HG02943 (cell line): ENCODE results near the gene SLC8A3.

Experiments used
- ATAC-seq: cut with Tn5 transposase; IDR thresholded peaks from one replicate; pipeline ENCODE4 v1.9.1; 2021; ENCODE audit warnings: mild to moderate bottlenecking, low read depth, moderate library complexity; ENCODE audit not compliant: unreplicated experiment

SLC8A3 gene

DNA sequence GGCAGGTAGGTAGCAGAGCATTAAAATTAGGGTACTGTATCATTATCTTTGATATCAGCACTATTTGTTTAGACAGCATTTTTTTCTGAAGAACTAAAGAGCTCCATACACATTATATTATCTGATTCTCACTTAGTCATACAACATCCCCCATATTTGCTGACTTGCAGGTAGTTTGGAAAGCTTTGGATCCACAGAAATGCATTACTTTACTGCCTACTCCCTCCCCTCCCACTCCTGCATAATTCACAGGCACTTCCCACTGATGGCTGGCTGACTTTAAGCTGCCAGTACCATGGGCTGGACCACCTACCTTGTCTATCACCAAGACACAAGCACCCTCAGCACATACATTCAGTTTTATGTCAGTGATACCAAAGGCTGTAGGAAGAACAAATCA is 110.4 kb downstream of the SLC8A3 start:
- no peak for ATAC-seq

DNA sequence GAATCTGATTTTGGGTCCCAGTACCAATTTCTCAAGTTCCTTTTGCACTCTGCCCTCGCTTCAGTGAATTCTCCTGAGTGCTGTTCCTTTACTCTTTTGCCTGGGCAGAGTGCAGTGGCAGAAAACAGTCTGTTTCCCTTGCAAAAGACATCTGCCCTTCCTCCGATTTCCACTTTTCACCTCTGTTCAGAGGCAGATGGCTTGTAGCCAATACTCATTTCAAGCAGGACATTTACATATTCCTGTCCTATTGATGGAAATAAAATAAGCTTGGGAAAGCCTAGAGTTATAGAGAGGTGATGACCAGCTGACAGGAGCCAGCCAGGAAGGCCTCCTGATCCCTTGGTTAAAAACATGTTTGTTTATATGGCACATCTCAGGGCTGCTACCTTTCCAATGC is 111.0 kb downstream of the SLC8A3 start:
- ATAC-seq = no peak

DNA sequence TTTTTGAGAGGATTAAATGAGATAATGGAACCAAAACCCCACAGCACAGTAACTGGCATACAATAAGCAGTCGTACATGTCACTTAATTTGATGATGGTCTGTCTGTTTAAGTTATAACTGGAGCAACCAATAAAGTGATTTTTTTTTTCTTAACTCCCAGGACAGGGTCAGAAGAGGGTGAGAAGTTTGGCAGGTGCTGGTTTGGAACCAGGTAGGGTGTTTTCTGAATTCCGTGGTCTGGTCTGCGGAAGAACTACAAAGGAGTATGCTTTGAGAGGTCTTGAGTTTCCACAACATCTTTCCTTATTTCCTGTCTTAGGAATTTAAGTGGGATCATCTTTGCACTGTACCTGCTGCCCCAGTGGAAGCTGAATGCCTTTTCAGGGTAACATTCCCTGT is 111.7 kb downstream of the SLC8A3 start:
- ATAC-seq = no peak

DNA sequence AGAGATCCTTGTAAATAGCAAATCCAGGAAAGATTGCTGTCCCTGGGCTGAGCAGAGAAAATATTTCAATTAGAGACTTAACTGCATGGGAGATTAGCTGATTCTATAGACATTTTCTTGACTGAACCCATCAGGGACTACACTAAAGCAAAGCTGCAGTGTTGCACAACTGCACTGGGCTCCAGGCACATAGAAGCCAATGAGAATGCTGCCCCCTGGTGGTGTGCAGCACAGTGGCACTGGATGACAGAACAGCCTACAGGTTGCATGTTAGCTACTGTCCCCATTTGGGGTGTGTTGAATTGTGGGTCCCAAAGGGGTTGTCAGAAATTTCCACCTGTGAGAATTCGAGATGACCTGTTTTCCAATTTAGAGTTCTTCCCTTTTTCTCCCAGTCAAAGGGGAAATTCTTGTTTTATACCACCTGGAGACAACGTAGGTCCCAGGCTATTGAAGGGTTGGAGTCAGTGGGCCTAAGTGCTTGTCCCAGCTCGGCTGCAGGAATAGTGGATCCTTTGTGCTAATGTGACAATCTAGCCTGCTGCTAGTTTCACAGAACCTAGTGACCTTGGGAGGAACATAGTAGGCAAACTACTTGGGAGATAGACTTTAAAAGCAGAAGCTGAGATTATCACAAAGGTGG is 114.7 kb downstream of the SLC8A3 start:
- no peak for ATAC-seq

DNA sequence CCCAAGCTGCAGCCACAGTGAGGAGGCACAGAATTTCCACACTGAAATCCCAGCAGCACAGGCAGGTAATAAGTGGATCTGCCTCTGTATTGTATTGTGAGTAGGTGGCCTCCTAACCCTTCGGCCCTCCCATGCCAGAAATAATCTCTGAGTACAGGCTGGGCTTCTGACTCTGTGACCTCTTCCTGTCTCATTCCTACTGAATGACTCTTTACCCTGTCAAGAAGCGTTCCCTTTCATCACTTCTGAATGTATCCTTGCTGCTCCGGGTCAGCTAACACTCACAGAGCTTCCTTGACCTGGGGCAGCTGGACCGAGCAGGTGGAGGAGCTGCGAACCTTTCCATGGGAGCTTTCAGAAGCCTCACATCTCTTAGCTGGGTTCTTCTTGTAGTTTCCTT is 119.6 kb downstream of the SLC8A3 start:
- ATAC-seq = no peak

DNA sequence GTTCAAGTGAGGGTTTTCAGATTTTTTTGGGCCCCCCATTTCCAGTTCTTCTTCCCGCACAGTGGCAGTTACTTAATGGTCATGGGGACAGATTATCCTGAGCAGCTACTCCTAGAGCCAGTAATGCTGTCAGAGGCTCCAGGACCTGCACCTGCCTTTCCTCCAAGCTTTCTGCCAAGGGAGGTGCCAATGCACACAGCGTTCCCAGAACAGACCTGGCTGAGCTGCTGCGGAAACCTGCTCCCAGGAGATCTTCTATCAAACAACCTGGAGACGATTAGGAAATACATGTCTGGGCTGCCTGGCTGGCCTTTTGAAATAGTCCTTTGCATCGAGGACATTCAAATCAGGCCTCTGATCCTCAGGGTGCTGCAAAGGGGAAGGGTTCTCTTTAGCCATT is 120.9 kb downstream of the SLC8A3 start:
- ATAC-seq = no peak

DNA sequence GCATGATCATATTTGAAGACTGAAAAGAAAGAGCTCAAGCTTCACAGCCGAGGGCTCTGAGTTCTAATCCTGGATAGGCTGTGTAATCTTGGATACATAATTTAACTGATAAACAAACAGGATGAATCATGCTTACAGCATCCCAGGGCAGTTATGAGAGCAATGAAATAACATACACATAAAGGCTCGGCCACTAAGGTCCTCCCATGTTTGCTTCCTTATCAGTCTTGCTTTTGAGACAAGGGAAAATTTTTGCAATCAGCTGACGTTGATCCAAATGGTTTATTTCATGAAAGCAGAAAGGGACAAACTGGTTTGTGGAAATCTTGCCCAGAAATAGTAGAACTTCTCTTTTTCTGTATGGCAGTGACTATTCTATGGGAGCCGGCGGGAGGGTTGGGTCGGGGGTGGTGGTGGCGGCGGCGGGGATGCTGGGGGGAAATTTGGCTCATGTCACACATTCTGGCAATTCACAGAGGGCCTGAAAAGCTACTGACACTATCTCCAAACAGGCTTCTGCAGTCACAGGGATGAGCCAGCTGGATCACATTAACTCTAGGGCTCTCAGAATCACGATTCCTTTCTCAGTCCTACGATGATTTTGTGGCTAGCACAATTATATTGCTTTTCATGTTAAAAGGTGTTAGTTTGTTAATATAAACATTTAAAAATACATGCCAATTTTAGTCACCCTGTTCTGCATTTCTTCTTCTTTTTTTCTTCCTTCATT is 124.5 kb downstream of the SLC8A3 start:
- ATAC-seq = no peak

DNA sequence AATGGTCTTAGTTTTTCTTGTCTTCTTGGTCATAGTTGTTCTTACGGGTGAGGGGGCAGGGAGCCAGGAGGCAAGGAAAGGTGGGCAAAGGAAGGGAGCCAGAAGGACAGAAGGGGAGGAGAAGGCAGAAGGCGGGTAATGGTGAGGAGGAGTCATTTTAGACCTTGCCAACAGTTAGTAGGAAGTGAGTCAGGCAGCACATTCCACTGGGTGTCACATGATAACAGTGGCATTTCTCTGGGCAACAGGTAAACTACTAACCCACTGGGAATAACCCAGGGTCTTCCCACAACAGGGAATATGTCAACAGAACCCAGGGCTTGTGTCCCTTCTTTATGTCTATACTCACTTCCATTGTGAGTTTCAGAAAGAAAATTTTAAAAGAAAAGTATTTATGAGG is 127.6 kb downstream of the SLC8A3 start:
- ATAC-seq = no peak

DNA sequence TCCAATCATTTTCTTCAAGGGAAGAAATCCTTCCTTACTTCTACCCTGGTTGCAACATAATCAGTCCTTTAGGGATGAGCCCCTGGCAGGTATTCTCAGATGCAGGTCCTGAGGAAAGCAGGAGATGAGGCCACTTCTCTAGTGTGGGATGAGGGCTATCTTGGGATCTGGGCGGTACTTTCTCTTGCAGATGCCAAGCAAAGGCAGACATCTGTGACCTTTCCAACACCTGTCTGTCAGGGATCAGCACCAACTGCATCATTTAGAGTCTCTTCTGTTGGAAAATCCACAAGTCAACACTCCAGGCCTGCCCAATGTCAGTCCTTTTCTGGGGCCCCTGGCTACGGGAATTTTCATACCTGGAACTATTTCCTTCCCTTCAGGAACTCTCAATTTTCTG is 129.2 kb downstream of the SLC8A3 start:
- ATAC-seq = no peak

DNA sequence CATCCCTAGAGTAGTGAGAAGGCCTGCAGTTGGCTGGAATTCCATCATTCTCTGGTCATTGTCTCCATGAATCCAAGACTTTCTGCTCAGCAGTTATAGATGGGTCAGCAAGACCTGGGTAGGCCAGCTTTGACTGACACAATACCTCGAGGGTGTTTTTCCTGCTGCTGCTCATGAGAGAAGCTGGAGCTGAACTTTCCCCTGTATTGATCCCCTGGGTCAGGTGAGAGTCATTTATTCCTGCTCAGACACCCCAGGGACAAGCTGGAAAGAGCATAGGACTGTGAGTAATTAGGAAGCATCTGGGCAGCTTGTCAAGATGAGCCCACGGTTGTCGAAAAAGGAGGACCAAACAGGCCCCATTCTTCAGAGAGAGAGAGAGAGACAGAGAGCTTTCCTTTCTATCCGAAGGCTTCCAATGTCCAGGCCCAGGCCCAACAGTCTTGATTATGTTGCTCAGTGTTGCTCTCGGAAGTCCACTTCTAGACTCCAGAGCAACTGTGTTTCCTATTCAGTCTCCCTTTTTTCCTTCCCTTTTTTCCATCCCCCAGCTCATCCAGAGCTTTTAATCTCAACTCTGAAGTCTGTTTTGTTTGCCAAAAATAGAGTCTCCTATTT is 131.1 kb downstream of the SLC8A3 start:
- no peak for ATAC-seq

DNA sequence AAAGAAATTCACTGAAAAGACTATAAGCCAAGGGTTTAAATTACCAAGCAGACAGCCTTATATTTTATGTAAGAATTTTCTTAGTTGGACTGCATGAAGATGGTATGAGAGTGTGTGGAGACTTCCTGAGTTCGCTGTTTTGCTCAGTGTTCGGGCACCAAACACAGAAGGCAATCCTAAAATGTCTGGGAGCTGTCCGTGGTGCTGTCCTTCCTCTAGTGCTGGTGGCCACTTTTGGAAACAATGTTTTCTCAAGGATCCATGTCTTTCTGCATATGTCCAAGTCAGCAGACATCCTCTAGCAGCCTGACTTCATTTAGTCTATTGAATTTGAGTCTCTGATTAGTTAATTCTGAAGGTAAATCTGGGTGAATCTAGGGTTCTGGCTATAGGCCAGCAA is 135.8 kb downstream of the SLC8A3 start:
- no peak for ATAC-seq

DNA sequence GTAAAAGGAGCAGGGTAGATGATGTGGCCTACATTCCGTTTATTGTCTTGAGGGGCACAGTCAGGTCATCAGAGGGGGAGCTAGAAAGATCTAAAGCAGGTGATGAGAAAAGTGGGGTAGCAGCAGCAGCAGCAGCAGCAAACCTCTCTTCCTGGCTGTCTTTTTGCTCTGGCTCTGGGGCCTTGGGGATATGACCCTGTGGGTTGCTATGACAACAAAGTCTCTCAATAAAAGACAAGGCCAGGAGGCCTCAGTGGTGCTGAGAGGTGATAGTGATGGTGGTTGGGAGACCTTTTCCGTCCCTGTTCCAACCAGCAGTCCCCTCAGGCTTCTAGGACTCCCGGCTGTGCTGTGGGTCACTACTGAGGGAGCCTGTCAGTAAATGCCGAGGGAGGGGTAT is 138.6 kb downstream of the SLC8A3 start:
- ATAC-seq = no peak

DNA sequence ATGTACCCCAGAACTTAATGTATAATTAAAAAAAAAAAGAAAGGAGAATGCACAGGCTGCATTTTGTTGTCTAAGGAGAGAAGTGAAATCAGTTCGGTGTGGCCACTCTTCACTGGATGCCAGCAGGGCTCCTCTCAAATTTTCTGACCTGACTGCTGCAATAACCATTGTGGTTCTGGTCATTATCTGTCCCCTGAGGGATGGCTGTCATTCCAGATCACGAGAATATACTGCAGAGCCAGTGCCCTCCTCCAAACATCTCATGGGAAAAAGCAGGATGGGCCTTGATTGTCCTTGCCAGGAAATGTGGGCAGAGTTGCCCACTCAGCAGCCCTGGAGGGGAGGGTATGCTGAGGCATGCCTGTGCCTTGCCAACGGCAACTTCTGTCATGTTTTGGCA is 139.1 kb downstream of the SLC8A3 start:
- no peak for ATAC-seq

DNA sequence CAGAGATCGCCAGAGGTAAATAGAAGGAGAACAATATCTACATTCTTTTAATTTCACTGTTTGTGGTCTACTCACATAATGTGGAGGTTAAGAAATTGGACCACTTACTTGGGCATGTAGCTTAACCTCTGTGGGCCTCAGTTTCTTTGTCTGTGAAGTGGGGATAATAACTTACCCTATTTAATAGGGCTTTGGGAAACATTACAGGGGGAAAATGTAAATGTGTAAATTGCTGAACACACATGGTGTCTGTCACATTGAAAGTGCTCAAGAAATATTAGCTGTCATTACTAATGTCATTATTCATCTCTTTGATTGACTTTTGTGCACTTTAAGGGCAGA is 140.5 kb downstream of the SLC8A3 start:
- ATAC-seq = no peak

DNA sequence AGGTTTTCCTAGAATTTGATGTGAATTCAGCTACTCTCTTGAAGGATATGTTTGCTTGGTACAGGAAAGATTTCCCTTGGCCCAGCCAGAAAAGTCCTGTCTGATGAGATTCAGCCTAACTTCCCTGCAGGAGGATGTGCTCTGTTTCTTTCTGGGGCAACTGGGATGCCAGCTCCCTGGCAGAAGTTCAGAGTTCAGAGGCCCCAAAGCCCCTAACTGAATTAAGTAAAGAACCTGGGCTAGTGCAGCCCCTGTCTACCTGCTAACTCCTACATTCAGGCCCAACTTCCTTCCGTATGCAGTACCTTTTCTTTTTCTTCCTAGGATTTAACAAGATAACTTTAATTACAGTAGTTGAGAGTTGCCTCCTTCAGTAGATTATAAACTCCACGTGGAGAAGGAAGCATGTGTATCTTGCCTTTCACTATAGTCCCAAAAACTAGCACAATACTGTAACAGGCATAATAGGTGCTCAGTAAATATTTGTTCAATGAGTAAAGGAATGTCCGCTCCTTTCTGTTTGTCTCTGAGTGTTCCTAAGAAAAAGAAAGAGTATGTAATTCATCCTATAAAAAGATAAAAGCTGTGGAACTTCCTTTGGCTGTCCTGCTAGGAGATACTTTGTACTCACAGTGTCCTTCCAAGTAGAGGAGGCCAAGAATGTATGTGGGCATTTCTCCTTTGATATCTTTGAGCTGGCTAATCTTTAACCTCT is 141.0 kb downstream of the SLC8A3 start:
- ATAC-seq = no peak

DNA sequence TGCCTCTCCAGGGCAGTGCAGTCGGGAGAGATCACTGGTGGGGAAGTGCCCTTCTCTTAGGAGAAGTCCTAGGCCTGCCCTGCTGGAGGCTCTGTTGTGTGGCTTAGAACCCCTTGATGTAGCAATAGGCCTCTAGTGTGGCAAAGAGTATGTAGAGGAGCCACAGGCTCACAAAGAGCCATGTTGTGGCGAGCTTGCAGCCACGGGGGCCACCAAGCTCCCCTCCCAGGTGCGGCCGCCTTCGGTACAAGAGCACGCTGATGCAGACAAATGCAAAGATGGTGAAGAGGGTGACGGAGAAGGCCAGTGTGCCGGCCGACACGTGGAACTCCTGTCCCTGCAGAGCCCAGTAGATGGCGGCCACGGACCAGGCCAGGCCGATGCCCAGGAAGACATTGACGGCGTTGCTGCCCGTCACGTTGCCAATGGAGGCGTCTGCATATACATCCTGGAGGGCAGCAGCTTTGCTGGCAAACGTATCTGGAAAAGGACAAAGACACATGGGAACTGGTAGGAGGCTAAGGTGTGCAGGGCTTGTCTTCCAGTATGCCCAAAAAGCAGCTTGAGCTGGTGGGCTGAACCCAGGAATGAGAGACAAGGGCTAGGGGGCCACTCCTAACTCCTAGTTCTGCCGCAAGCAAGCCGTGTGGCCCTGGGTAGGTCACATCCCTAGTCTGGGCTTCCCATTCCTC is 142.8 kb downstream of the SLC8A3 start:
- no peak for ATAC-seq

DNA sequence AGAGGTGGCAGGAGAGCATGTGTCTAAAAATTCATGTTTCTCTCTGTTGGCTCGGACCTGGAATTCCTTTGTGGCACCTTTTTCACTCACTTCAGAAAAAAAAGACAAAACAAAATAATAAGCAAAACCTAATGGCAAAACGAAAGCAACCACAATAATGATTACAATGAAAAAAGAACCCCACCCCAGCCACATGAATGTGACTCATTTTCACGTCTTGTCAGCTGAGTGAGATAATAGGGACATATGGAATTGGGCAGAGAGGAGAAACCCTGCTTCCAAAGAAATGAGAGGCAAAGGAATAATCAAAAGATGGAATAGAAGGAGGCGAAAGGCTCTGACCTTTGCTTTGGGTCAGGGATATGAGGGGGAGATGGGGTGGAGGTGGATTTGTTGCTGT is 143.4 kb downstream of the SLC8A3 start:
- ATAC-seq = no peak

DNA sequence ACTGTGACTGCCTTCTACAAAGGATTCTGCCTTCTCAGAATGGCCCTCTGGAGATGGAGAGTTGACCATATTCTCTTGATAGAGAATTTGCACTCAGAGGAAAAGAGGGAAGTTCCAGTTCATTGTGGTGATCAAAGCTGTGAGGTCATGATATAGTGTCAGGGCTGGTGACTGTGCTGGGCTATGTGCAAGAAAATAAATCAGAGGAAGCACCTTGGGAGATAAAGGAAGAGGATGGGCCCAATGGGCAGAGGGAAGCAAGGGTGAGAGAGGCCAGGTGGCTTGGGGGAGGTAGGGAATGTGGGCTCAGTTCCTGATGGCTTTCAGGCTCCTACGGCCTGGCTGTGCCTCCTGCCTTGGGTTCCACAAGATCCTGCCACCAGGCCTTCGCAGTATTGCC is 145.8 kb downstream of the SLC8A3 start:
- ATAC-seq = no peak

DNA sequence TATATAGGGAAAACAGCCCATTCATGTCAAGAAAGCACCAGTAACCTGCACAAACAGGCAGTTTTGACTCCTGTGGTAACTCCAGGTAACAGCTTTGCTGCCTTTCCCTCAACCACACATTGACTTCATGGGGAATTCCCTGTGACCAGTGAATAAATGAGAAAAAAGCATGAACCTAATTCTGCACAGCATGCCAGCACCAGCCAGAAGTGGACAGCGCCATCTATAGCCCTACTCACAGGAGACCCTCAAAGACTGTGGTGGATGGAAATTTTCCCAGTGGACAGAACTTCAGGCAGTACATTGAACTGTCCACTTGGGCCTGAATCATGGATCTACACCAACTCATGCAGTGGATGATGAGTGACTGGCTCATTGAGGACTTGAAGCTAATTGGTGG is 152.1 kb downstream of the SLC8A3 start:
- ATAC-seq = no peak

DNA sequence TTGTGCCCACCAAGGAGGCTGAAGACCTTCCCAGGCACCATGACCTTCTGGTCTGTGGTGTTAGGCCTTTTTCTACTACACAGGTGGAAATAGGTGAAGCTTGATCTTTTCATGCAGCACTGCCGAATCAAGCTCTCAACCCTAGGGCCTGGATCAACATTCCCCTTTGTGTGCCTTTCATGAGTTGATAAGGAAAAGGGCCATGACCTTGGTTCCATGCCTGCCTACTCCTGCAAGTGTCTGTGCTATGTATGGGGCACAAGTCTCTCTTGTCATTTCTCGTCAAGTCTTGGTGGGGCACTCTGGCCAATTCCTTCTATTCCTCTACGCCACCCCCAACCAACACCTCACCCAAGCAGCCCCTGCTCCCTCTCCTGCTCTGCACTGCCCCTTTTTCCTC is 154.5 kb downstream of the SLC8A3 start:
- ATAC-seq = no peak

DNA sequence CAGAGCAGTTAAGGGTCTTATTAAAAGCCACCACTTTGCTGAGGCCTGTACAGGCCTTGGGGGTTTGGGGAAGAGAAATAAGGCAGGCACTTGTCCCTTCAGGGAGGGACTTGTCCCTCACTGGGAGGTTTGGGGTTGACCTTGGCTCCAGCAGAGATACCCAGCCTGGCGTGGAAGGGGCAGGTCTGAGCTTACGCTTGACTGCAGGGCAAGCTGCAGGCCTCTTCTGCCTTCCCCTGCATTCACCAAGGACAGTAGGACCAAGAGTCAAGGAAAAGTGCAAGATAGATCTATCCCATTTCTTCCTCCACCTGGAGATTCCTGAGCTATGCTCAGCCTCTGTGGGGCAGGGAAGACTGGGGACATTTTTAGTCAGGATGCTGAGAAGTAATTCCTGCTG is 155.2 kb downstream of the SLC8A3 start:
- no peak for ATAC-seq
